Mucosa of descending colon (tissue), 3 donors: ENCODE data around the gene SCMH1. TPM values are rescaled to one million over a fixed set of nuclear protein-coding genes. Genes with fewer than 3 reads are reported as not detected.

ENCODE experiments used
- ATAC-seq: fragments of 200-7000 bp; cut with Tn5 transposase; one replicate; pipeline ENCODE4 v1.9.1; 2020; ENCODE audit warnings: mild to moderate bottlenecking, moderate library complexity
- DNase-seq, 3 donors: peaks; one replicate each; pipeline ENCODE4 v3.0.0-alpha.2; 2020
- H3K36me3 ChIP-seq: fragments of 200-600 bp; one replicate; pipeline ENCODE4 v1.8.0; 2021; ENCODE audit warnings: low read depth, mild to moderate bottlenecking
- H3K4me1 ChIP-seq: fragments of 200-600 bp; one replicate; pipeline ENCODE4 v1.8.0; 2021; ENCODE audit warnings: low read depth, mild to moderate bottlenecking
- H3K4me3 ChIP-seq: fragments of 200-600 bp; one replicate; pipeline ENCODE4 v1.8.0; 2021; ENCODE audit warnings: mild to moderate bottlenecking
- H3K9me3 ChIP-seq: fragments of 200-600 bp; one replicate; pipeline ENCODE4 v1.8.0; 2021; ENCODE audit warnings: mild to moderate bottlenecking
- intact Hi-C, 2 donors: fragments of 100-400 bp; cut with DNase I in 1 of 2; cut with micrococcal nuclease in 1 of 2; formaldehyde crosslinking; loops; one replicate each; pipeline versions ENCODE4 v1.11.0 to v1.11.1; 2022; cut with DNase I, micrococcal nuclease
- total RNA-seq, 3 donors: library from RNA; stranded (reverse); fragmentation: NEBNext Ultra II Directional in 2 of 3; extraction: Animal tissue kit (Norgen Biotek cat#: 25700) in 2 of 3; gene quantifications; one replicate each; pipeline versions ENCODE4 v1.2.1 to v1.2.4, GENCODE V29; 2021 to 2023
- TF ChIP-seq, protein P1 (sequence below): fragments of 200-600 bp; IDR thresholded peaks from one replicate; pipeline ENCODE4 v1.8.0; 2022; ENCODE audit warnings: antibody characterized with exemption, mild to moderate bottlenecking
- donor health status: DM: no; HTN: no; CAD: no; lungs with moderate emphysema.
- donor health status: DM: no; HTN: no; CAD: no.
- donor health status: DM: no; HTN: yes; CAD: no.

Gene SCMH1
- total RNA-seq, 3 donors from 2014 or later, result 25.1 to 66.9 (median 35.6) TPM

GRCh38 chr1:41101076-41101475 is 141.0 kb downstream of the SCMH1 start:
- intact Hi-C loops, result no loop called here
- no peak overlapping the region for H3K4me3 ChIP-seq
- TF ChIP-seq, protein P1, sequence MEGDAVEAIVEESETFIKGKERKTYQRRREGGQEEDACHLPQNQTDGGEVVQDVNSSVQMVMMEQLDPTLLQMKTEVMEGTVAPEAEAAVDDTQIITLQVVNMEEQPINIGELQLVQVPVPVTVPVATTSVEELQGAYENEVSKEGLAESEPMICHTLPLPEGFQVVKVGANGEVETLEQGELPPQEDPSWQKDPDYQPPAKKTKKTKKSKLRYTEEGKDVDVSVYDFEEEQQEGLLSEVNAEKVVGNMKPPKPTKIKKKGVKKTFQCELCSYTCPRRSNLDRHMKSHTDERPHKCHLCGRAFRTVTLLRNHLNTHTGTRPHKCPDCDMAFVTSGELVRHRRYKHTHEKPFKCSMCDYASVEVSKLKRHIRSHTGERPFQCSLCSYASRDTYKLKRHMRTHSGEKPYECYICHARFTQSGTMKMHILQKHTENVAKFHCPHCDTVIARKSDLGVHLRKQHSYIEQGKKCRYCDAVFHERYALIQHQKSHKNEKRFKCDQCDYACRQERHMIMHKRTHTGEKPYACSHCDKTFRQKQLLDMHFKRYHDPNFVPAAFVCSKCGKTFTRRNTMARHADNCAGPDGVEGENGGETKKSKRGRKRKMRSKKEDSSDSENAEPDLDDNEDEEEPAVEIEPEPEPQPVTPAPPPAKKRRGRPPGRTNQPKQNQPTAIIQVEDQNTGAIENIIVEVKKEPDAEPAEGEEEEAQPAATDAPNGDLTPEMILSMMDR, result no peak
- H3K4me1 ChIP-seq, result peaks cover 15% of the 10 kb centered on the region
- no peaks in the 10 kb centered on the region for H3K9me3 ChIP-seq
- ATAC-seq (no peak), DNase-seq (no peak)
- H3K36me3 ChIP-seq, result no peaks in the 10 kb centered on the region

DNA sequence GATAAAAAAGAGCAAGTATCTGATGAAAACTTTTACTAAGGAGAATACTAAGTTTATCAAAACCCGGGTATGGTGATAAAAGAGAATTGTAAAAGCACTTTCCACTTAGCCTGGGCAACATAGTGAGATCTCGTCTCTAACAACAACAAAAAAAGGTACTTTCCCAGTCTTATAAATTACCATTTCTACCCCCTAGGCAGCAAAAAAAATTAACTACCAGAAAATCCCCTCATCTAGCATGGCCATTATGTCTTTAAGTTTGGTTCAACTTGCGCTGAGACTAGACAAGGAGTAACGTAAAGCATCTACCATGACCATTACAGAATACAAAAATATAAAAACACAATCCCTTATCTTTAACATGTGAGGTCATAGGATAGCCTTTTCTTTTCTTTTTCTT is 141.9 kb downstream of the SCMH1 start:
- Histone ChIP-seq H3K9me3 (no peaks in the 10 kb centered on the region), H3K4me3 (no peak overlapping the region), H3K4me1 (peaks cover 15% of the 10 kb centered on the region), H3K36me3 (no peaks in the 10 kb centered on the region)
- DNase-seq, result no peak
- TF ChIP-seq, protein P1, result no peak
- intact Hi-C loops, result no loop called here
- no peak for ATAC-seq

DNA sequence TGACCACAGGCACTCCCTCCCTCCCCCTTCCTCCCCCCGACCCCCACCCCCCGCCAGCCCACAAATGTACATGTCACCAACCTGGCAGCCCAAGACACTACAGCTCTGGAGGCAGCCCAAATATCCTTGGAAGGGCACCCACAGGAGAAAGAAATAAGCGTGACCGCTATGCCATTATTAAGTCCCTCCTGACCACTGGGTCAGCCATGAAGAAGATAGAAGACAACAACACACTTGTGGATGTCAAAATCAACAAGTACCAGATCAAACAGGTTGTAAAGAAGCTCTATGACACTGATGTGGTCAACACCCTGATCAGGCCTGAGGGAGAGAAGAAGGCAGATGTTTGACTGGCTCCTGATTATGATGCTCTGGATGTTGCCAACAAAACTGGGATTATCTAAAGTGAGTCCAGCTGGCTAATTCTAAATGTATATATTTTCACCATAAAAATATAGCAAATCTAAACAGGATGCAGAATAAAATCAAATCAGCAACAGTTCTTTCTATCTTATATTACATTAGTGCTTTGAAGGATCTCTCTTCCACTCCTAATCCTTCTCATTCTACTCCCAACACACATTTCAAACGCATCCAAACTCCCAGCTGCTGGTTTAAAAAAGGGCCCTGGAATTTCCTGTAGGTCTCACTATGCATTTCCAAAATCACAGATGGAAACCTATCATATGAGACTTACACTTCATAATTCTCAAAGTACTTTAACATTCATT is 143.2 kb downstream of the SCMH1 start:
- Histone ChIP-seq H3K4me3 (no peak overlapping the region), H3K9me3 (no peaks in the 10 kb centered on the region), H3K4me1 (peaks cover 15% of the 10 kb centered on the region), H3K36me3 (no peaks in the 10 kb centered on the region)
- DNase-seq (no peak), ATAC-seq (no peak)
- intact Hi-C loops, result no loop called here
- TF ChIP-seq, protein P1, result no peak

GRCh38 chr1:41097105-41097504 is 145.0 kb downstream of the SCMH1 start:
- DNase-seq, result no peak
- intact Hi-C loops, result no loop called here

DNA sequence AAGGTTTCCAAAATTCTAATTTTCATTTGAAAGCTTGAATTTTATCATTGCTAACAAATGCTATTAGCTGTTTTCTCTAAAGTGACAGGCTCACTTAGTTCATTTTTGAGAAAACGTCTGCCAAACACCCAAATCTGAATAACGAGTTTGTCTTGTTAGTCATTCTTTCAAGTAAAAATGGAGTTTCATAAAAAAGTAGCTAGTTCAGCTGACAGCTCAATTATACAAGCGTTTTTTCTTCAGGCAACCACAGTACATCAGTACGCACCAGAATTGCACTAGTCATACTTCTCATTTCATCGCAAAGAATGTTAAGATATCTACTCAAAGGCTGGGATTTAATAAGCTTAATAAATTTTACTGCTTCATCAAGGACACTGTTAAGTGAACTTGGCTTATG is 148.3 kb downstream of the SCMH1 start:
- Histone ChIP-seq H3K4me1 (no peaks in the 10 kb centered on the region), H3K36me3 (no peaks in the 10 kb centered on the region), H3K9me3 (no peaks in the 10 kb centered on the region), H3K4me3 (no peak overlapping the region)
- DNase-seq (no peak), ATAC-seq (no peak)
- TF ChIP-seq, protein P1, result no peak
- intact Hi-C loops, result no loop called here

More at GRCh38 chr1:41097105-41097504, 145.0 kb downstream of the SCMH1 start:
- no peak for ATAC-seq
- Histone ChIP-seq H3K36me3 (no peaks in the 10 kb centered on the region), H3K9me3 (no peaks in the 10 kb centered on the region), H3K4me1 (peaks cover 7% of the 10 kb centered on the region), H3K4me3 (no peak overlapping the region)
- TF ChIP-seq, protein P1, result no peak
